Duodenal mucosa (tissue), 2 donors: ENCODE measurements around the gene NUDT3.

Experiments used
- H3K27ac ChIP-seq: one replicate; pipeline ENCODE4 v1.7.0; 2013; ENCODE audit warnings: low read depth, low read length
- H3K27me3 ChIP-seq, 2 donors: one replicate each; pipeline ENCODE4 v1.7.0; 2013; ENCODE audit warnings: low read length in 2 of 2, control low read depth in 1 of 2; ENCODE audit not compliant: insufficient read depth in 2 of 2, control insufficient read depth in 1 of 2
- H3K36me3 ChIP-seq, 2 donors: one replicate each; pipeline ENCODE4 v1.7.0; 2013; ENCODE audit warnings: low read length in 2 of 2, control low read depth in 1 of 2; ENCODE audit not compliant: insufficient read depth in 2 of 2, control insufficient read depth in 1 of 2
- H3K4me1 ChIP-seq, 2 donors: one replicate each; pipeline ENCODE4 v1.7.0; 2013; ENCODE audit warnings: low read length in 2 of 2, control low read depth in 1 of 2; ENCODE audit not compliant: insufficient read depth in 2 of 2, control insufficient read depth in 1 of 2
- H3K4me3 ChIP-seq, 2 donors: one replicate each; pipeline ENCODE4 v1.7.0; 2013; ENCODE audit warnings: low read length in 2 of 2, low read depth in 1 of 2
- H3K9ac ChIP-seq, 2 donors: one replicate each; pipeline ENCODE4 v1.7.0; 2013; ENCODE audit warnings: low read length in 2 of 2, low read depth in 1 of 2
- H3K9me3 ChIP-seq, 2 donors: one replicate each; pipeline ENCODE4 v1.7.0; 2013; ENCODE audit warnings: low read length in 2 of 2, control low read depth in 1 of 2; ENCODE audit not compliant: control insufficient read depth in 1 of 2

Gene NUDT3

DNA sequence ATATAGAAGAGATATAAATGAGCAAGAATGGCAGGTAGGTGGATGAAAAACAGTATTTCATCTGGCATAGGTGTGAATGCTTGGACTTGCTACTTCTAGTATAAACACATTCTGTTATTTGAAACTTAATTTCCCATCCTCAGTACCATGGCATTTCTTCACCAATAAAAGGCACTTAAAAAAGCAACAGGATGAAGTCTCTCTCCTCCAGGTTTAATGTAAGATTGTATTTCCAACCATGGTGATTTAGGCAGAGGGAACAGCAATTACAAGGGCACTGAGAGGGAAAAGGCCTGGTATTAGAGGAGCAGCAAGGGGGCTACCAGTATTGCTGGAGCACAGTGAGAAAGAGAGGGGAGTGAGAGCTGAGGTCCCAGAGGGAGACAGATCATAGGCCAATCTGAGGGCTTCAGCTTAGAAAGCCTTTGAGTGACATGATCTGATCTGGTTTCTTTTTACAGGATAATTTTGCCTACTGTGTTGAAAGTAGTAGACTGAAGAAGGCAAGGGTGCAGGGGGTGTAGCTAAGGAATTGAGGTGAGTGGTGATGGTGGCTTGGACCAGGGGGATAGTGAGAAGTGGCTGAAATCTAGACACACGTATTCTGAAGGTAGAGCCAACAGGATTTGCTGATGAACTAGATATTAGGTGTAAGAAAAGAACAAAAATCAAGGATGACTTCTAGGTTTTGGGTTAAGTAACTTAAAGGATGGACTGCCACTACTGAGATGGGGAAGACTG, 75.9 kb downstream of the NUDT3 start:
- H3K4me1 ChIP-seq: peaks cover 8 to 10% of the 10 kb centered on the region in 2 donors
- no peak overlapping the region for H3K9ac ChIP-seq
- H3K9me3 ChIP-seq: no peaks in the 10 kb centered on the region
- H3K4me3 ChIP-seq: no peak overlapping the region
- H3K36me3 ChIP-seq: no peaks in the 10 kb centered on the region
- no peak overlapping the region for H3K27ac ChIP-seq
- H3K27me3 ChIP-seq: no peaks in the 10 kb centered on the region

DNA sequence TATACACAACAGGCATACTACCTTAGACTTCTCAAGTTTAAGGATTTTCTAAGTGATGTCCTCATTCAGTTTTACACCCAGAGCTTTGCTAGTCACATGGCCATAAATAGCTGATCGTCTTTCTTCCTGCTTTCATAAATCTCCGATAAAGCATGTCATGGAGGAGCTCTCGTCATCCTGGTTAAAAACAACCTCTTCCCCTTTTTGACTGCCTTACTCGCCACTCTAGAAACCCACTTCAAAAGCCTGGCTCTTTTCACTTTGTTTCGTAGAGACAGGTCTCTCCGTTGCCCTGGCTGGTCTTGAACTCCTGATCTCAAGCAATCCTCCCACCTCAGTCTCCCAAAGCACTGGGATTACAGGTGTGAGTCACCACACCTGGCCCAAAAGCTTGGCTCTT, 76.7 kb downstream of the NUDT3 start:
- Histone ChIP-seq H3K9me3 (no peaks in the 10 kb centered on the region), H3K4me1 (peaks cover 8 to 10% of the 10 kb centered on the region in 2 donors), H3K27me3 (no peaks in the 10 kb centered on the region), H3K36me3 (no peaks in the 10 kb centered on the region), H3K4me3 (no peak overlapping the region), H3K9ac (no peak overlapping the region), H3K27ac (no peak overlapping the region)

DNA sequence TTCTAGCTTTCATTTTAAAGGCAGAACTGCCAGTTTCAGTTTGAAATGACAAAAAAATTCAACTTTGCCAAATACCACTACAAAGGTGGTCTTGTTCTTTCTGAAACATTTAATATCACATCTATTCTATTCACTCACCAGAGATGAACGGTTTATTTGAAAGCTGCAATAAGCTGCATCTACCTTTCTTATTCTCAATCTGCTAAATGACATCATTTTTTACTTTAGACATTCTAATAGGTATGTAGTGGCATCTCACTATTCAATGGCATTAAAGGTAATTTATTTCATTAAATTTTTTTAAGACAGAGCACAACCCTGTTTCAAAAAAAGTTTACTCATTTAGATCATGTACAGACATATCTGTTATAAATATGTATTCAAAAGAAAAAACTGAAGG, 77.2 kb downstream of the NUDT3 start:
- Histone ChIP-seq H3K4me1 (peaks cover 8 to 10% of the 10 kb centered on the region in 2 donors), H3K9me3 (no peaks in the 10 kb centered on the region), H3K27ac (no peak overlapping the region), H3K4me3 (no peak overlapping the region), H3K9ac (no peak overlapping the region), H3K36me3 (no peaks in the 10 kb centered on the region), H3K27me3 (no peaks in the 10 kb centered on the region)

DNA sequence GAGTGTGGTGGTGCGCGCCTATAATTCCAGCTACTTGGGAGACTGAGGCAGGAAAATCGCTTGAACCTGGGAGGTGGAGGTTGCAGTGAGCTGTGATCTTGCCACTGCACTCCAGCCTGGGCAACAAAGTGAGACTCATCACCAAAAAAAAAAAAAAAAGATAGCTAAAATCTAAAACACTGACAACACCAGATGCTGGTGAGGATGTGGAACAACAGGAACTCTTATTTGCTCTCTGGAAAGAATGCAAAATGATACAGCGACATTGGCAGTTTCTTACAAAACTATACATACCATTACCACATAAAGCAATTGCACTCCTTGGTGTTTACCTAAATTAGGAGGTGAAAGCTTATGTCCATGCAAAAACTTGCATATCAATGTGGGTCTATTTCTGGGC, 80.2 kb downstream of the NUDT3 start:
- no peak overlapping the region for H3K27ac ChIP-seq
- H3K4me3 ChIP-seq: no peak overlapping the region
- no peaks in the 10 kb centered on the region for H3K27me3 ChIP-seq
- H3K9ac ChIP-seq: no peak overlapping the region
- H3K36me3 ChIP-seq: no peaks in the 10 kb centered on the region
- H3K4me1 ChIP-seq: no peaks in the 10 kb centered on the region
- no peaks in the 10 kb centered on the region for H3K9me3 ChIP-seq

DNA sequence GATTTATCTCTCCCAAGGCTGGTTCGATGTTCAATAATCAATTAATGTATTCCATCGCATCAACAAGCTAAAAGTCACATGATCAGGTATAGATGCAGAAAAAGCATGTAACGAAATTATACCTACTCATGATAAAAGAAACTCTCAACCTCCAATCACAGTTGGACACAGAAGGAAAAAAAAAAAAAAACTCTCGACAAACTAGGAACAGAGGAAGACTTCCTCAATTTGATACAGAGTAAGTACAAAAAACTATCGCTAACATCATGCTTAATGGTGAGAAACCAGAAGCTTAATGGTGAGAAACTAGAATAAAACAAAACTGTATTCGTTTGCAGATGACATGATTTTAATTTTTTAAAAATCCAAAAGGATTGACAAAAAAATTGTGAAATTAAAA, 81.7 kb downstream of the NUDT3 start:
- Histone ChIP-seq H3K27ac (no peak overlapping the region), H3K9ac (no peak overlapping the region), H3K4me3 (no peak overlapping the region), H3K4me1 (peaks cover 0 to 5% of the 10 kb centered on the region in 2 donors), H3K9me3 (no peaks in the 10 kb centered on the region), H3K36me3 (no peaks in the 10 kb centered on the region), H3K27me3 (no peaks in the 10 kb centered on the region)

DNA sequence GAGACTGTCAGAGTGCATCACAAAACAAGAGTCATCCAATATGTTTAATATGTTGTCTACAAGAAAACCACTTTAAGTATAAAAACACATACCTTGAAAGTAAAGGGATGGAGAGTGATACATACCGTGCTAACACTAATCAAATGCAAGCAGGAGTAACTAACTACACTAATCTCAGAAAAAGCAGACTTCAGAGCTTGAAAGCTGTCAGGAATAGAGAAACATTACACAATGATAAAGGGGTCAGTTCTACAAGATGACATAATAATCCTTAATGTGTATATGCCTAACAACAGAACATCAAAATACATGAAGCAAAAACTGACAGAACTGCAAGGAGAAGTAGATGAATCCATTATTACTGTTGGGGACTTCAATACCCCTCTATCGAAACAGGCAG, 84.0 kb downstream of the NUDT3 start:
- no peak overlapping the region for H3K4me3 ChIP-seq
- H3K36me3 ChIP-seq: no peaks in the 10 kb centered on the region
- no peaks in the 10 kb centered on the region for H3K9me3 ChIP-seq
- H3K9ac ChIP-seq: no peak overlapping the region
- H3K27ac ChIP-seq: no peak overlapping the region
- H3K4me1 ChIP-seq: peaks cover 0 to 7% of the 10 kb centered on the region in 2 donors
- no peaks in the 10 kb centered on the region for H3K27me3 ChIP-seq

DNA sequence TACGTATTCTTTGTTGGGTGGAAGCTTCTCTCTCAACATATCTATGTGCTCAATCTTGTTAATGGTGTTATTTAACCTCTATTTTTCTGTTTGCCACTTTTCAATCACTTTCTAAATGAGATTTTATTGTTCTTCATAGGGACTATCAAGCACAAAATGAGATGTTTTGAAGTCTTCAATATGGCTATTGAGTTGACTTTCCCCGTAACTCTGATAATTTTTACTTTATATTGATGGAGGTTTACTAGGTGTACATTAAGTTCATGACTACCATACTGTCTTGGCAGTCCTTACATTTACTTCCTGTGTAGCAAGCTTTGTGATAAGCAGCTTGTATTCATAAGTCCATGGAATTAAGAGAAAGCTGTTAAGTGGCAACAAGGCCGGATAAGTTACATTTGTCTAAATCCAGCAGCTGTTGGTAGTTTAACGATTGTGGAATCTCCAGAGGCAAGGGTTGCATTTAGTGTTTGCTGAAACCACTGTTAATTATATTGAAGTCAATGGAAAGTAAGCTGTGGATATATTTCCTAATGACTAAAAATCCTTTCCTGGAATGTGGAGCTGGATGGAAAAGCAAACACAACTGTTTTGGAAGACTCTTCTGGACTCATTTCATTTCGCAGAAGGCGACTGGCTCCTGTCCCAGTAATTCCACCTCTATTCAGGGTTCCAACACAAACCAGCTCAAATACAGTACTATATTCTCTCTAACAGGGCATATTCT, 86.3 kb downstream of the NUDT3 start:
- Histone ChIP-seq H3K4me1 (peaks cover 0 to 7% of the 10 kb centered on the region in 2 donors), H3K36me3 (no peaks in the 10 kb centered on the region), H3K27ac (no peak overlapping the region), H3K9me3 (no peaks in the 10 kb centered on the region), H3K4me3 (no peak overlapping the region), H3K27me3 (no peaks in the 10 kb centered on the region), H3K9ac (no peak overlapping the region)

DNA sequence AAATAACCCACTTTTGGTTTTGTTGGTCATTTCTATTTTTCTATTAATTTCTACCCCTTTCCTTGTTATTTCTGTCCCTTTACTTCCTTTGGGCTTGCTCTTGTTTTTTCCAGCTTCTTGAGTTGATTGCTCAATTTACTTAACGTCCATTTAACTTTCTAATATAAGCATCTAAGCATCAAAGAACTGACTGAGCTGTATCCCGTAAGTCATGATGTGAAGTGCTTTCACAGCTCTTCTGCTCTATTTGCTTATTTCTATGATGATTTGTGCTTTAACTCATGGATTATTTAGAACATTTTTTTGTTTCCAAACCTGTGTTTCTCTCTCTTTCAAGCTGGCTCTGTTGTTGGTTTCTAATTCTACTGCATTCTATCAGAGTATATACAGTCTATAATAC, 87.0 kb downstream of the NUDT3 start:
- no peak overlapping the region for H3K27ac ChIP-seq
- H3K9ac ChIP-seq: no peak overlapping the region
- H3K27me3 ChIP-seq: no peaks in the 10 kb centered on the region
- no peaks in the 10 kb centered on the region for H3K9me3 ChIP-seq
- H3K4me1 ChIP-seq: peaks cover 0 to 7% of the 10 kb centered on the region in 2 donors
- H3K4me3 ChIP-seq: no peak overlapping the region
- H3K36me3 ChIP-seq: no peaks in the 10 kb centered on the region

DNA sequence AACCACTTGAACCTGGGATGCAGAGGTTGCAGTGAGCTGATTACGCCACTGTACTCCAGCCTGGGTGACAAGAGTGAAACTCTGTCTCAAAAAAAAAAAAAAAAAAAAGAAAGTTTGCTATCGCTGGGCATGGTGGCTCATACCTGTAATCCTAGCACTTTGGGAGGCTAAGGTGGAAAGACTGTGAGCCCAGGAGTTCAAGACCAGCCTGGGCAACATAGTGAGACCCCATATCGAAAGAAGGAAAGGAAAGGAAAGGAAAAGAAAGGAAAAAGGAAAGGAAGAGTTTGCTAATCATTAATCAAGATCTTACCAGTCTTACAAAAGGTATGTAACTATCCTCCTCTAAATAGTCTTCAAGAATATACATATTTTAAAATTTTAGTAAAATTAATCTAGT, 88.3 kb downstream of the NUDT3 start:
- Histone ChIP-seq H3K36me3 (no peaks in the 10 kb centered on the region), H3K9me3 (no peaks in the 10 kb centered on the region), H3K4me1 (peaks cover 0 to 7% of the 10 kb centered on the region in 2 donors), H3K27ac (no peak overlapping the region), H3K27me3 (no peaks in the 10 kb centered on the region), H3K9ac (no peak overlapping the region), H3K4me3 (no peak overlapping the region)

DNA sequence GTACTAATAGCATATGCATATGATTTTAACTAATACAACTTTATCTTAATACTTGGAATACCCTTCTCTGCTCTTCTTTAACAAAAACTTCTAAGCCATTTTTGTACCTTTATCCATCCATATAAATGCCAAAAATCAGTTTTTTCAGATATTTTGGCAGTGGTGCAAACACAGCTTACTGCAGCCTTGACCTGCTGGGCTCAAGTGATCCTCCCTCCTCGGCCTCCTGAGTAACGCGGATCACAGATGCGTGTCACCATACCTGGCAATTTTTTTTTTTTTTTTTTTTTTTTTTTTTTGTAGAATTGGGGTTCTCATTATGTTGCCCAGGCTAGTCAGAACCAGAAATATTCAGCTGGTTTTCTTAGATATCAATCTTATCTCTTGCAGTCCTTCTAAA, 89.5 kb downstream of the NUDT3 start:
- H3K27ac ChIP-seq: no peak overlapping the region
- H3K4me1 ChIP-seq: peaks cover 0 to 10% of the 10 kb centered on the region in 2 donors
- H3K9ac ChIP-seq: no peak overlapping the region
- no peaks in the 10 kb centered on the region for H3K36me3 ChIP-seq
- H3K9me3 ChIP-seq: no peaks in the 10 kb centered on the region
- no peaks in the 10 kb centered on the region for H3K27me3 ChIP-seq
- no peak overlapping the region for H3K4me3 ChIP-seq
